Suppressor macrophage (primary cell): Measurements from ENCODE around the gene POLR1A.
A peak's percentile ranks its signal among the peaks of the same experiment; 100 is the strongest.

Experiments used
- DNase-seq, 4 experiments: peaks; one replicate each; pipeline ENCODE4 v3.0.0-alpha.2; 2020 to 2022

The POLR1A gene

GRCh38 chr2:86021396-86022378, 84.0 kb downstream of the POLR1A start:
- no peak for DNase-seq

- DNase-seq = no peak
These were observed 84.7 kb downstream of the POLR1A start for GRCh38 chr2:86020984-86021383.

DNA sequence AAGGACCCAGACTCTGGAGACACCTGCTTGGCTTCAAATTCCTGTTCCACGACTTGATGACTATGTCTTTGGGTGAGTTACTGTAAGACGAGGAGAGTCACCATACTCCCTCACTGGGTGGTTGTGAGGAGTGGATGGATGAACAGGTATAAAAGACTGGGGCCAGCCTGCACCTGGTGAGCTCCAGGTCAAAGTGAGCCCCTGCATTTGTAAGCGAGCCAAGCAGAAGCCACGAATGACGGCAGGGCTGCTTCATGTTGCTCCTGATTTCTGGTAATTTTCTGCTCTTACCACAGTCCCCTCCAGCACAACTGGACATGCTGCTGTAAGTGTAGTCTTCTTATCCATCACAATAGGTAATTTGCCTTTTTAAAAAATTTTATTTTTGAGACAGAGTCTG, 86.6 kb downstream of the POLR1A start:
- no peak for DNase-seq

- peak in 2 of 4 experiments; percentile 16 to 34 for DNase-seq
These were observed 87.5 kb downstream of the POLR1A start for GRCh38 chr2:86017901-86018896.

DNA sequence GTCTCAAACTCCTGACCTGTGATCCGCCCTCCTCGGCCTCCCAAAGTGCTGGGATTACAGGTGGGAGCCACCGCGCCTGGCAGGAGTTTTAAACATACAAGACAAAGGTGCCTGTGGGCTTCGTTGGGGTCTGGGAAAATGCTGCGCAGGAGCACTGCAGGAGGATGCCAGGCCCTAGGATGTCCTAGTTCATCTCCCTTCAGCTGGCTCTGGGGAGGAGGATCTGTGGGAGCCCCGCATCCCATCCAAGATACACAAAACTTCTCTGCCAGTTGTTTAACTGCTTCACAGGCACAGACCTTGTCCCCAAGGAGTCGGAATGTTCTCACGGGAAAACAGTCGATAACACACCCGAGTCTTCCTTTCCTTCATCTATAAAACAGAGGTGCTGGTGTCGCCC, 89.1 kb downstream of the POLR1A start:
- DNase-seq = no peak

DNA sequence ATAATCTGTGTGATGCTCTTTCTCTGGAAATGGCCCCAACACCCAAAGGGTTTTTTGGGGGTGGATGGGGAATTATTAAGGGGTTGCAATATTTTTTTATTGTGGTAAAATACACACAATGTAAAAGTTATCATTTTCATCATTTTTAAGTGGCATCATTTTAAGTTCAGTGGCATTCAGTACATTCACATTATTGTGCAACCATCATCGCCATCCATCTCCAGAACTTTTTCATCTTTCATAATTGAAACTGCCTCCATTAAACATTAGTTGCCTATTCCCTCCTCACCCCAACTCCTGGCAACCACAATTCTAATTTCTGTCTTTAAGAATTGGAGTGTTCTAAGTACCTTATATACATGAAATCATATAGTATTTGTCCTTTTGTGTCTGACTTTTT, 90.0 kb downstream of the POLR1A start:
- no peak for DNase-seq

GRCh38 chr2:86015006-86015405, 90.7 kb downstream of the POLR1A start:
- no peak for DNase-seq

DNA sequence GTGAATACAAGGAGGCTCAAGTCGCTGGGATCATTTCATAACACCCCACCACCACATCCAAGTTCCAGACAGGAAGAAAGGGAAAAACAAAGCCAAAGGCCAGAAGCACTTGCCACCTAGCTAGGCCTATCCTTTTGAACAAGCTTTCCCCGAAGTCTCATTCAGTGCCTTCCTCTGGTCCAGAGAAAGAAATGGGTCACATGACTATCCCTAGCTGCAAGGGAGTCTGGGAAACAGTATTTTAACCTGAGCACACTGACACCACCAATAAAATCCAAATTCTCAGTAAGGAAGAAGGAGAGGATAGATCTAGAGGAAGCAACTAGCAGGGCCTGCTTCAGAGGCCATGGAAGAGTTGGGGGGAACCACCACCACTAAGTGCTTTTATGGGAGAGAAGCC, 91.2 kb downstream of the POLR1A start:
- DNase-seq = no peak

DNA sequence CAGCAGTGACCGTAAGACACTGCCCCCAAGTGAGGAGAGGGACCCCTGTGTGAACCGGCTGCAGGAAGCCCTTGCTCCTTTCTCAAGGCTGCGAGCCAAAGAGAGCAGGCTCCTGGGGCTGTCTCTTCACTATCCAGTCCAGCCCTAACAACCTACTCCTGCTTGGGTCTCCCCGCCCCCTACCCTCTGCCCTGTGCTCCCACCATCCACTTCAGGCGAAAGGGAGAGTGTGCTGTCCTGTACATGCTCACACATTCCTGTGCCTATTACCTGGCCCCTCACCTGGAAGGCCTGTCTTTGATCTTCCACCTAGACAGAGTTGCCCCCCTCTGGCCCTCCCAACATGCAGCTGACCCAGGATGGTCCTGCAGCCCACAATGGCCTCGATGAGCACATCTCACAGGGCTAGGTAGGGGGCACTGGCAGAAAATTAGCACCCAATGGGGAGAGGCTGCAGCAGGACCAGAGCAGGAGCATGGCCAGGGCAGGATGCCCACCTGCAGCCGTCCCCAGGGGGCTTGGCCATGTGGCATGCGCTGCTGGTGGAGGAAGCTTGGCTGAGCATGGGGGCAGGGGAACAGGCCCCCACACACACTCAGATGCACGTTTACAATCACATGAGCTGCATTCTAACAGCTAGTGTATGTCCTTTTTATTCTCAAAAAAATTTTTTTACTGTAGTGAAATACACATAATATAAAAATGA, 93.5 kb downstream of the POLR1A start:
- DNase-seq = no peak

DNA sequence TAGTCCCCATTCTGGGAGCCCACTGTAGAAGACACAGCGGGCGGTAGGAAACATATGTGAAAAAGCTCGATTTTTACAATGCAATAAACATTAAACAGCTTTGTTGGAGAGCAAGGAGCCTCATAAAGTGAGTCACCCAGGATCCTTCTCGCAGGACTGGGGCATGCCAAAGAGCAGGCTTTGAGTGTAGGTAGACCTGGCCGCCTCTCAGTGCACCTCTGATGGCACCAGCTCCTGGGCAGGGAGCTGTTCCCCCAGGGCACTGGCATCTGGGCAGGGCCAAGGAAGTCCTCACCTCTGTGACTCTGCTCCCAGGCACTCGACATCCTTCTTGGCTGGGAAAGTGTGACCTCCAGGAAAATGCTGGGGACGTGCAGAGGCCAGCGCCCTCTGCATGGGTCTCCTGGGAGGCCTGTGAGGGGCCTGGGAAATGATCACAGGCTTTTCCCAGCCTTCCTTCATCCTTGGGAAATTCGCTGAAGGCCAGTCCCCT, 94.2 kb downstream of the POLR1A start:
- DNase-seq = no peak

DNA sequence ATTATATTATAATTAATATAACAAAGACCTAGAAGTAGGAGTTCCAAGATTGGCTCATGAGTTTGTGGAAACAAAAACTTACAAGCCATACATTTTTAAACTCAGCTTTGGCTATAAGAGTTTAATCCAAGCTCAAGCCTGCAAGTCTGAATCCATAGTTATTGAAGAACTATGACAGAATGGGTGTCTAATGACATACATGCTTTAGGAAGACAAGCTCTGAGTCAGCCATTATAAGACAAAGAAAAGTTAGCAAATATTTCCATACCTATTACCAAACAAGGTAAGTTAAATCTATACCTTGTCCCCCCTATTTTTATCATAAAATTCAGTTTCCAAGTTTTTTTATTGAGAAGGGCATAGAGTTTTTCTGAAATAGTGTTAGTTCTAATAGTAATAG, 95.6 kb downstream of the POLR1A start:
- no peak for DNase-seq

- no peak for DNase-seq
These were observed 99.2 kb downstream of the POLR1A start for GRCh38 chr2:86006524-86006923.

- peak in 1 of 4 experiments; percentile 16 for DNase-seq
These were observed 101.7 kb downstream of the POLR1A start for GRCh38 chr2:86003967-86004366.

DNA sequence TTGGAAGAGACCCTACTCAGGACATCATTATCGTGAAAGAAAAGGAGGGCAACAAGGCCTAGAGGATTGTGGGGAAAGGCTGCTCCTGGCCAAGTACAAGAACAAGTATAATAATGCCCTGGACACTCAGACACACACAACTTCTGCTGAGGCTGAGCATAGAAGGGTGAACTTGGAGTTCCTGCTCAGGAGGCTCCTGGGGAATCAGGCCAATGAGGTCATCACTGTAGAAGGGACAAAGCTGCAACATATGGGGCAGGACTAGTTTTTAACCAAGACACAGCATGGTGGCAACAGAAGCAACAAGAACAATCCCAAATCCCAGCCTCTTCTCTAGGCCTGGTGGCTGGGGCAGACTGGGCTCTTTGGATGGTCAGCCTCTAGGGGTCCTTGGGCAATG, 102.6 kb downstream of the POLR1A start:
- peak in 3 of 4 experiments; percentile 49 to 73 (median 50) for DNase-seq

GRCh38 chr2:86002375-86002774, 103.3 kb downstream of the POLR1A start:
- DNase-seq = no peak

DNA sequence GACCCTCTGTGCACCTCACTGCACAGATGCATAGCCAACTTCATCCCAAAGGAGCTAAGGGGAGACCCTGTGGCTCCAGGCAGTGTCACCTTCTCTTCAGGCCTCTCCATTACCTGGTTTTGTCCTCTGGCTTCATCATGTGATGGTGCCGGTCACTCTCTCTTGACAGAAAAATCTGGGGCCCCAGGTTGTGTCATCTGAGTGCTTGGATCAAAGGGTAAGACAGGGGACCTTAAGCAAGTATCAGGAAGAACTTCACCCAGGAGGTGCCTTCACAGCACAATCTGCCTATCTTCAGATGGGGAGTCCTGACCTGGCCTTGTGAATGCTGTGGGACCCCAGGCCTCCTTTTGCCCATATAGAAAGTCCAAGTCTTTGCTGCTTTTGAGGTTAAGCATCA, 104.4 kb downstream of the POLR1A start:
- no peak for DNase-seq

GRCh38 chr2:86000938-86001312, 104.8 kb downstream of the POLR1A start:
- DNase-seq = no peak

- peak; percentile 64 to 86 (median 80) for DNase-seq
These were observed 105.4 kb downstream of the POLR1A start for GRCh38 chr2:86000131-86000937.

- peak; percentile 51 to 82 (median 68) for DNase-seq
These were observed 106.4 kb downstream of the POLR1A start for GRCh38 chr2:85999061-85999831.
